SU-DHL-6 (cell line): Measurements from ENCODE around the gene CSPG4.

Source experiments
- EZH2phosphoT487 ChIP-seq: fragments of 200-600 bp; sonication (generic), shearing (Covaris generic); conservative IDR thresholded peaks from 2 replicates; pipeline ENCODE4 v1.6.1; 2018; ENCODE audit warnings: mild to moderate bottlenecking, antibody characterized with exemption, low read length, moderate library complexity, mixed read lengths
- TF ChIP-seq, protein P1 (sequence below): fragments of 200-600 bp; sonication (generic); IDR thresholded peaks from one replicate; pipeline ENCODE4 v1.5.1; 2017; ENCODE audit warnings: antibody characterized with exemption, mild to moderate bottlenecking, low read length, moderate library complexity; ENCODE audit not compliant: insufficient read depth, poor library complexity, severe bottlenecking

DNA sequence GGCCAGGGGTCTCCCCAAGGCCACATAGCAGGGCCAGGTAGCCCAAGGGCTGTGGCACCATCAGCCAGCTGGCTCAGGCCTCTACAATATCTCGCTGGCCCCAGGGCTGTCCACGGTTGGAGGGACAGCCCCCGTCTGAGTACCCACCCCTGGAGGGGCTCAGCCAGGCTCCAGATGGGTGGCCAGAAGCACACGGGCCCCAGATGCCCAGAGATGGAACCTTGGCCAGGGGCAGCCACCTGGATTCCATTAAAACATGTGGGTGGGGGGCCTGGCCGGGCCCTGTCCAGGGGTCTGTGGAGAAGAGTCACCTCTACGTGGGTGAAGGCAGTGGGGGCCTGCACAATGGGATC is 8.4 kb downstream of the CSPG4 start:
- TF ChIP-seq, protein P1, sequence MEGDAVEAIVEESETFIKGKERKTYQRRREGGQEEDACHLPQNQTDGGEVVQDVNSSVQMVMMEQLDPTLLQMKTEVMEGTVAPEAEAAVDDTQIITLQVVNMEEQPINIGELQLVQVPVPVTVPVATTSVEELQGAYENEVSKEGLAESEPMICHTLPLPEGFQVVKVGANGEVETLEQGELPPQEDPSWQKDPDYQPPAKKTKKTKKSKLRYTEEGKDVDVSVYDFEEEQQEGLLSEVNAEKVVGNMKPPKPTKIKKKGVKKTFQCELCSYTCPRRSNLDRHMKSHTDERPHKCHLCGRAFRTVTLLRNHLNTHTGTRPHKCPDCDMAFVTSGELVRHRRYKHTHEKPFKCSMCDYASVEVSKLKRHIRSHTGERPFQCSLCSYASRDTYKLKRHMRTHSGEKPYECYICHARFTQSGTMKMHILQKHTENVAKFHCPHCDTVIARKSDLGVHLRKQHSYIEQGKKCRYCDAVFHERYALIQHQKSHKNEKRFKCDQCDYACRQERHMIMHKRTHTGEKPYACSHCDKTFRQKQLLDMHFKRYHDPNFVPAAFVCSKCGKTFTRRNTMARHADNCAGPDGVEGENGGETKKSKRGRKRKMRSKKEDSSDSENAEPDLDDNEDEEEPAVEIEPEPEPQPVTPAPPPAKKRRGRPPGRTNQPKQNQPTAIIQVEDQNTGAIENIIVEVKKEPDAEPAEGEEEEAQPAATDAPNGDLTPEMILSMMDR = no peak
- no peak for TF ChIP-seq EZH2phosphoT487
